OCI-LY3 (cell line): ENCODE measurements around the gene UGT2B7.
"Not testable (repeated sequence)": the region's sequence is repeated elsewhere in the genome, so short reads cannot be mapped to it uniquely, and the experiment has no call there.

ENCODE experiments used
- H2AFZ ChIP-seq: fragments of 200-600, 300-600 bp; shearing (Covaris generic); 2 replicates; pipeline ENCODE4 v1.6.0; 2014; ENCODE audit warnings: antibody characterized with exemption, low read depth, low read length
- H3K27ac ChIP-seq: fragments of 200-600, 300-600 bp; sonication (generic); 2 replicates; pipeline ENCODE4 v1.5.1; 2014; ENCODE audit warnings: mild to moderate bottlenecking, low read length, moderate library complexity, mixed read lengths
- H3K27me3 ChIP-seq: fragments of 200-600, 300-600 bp; sonication (generic); 2 replicates; pipeline ENCODE4 v1.6.1; 2014; ENCODE audit warnings: low read depth, low read length, mixed read lengths
- H3K36me3 ChIP-seq: fragments of 200-600, 300-600 bp; sonication (generic); replicated peaks from 2 replicates; pipeline ENCODE3; 2014; ENCODE audit warnings: low read depth, low read length, mixed read lengths
- H3K4me1 ChIP-seq: fragments of 300-600, 200-600 bp; sonication (generic); 2 replicates; pipeline ENCODE4 v1.6.1; 2014; ENCODE audit warnings: low read length, mixed read lengths
- H3K4me2 ChIP-seq: fragments of 200-600, 300-600 bp; sonication (generic); 2 replicates; pipeline ENCODE4 v1.6.1; 2014; ENCODE audit warnings: low read length, mixed read lengths
- H3K4me3 ChIP-seq: fragments of 300-600, 200-600 bp; sonication (generic); 2 replicates; pipeline ENCODE4 v1.5.1; 2014; ENCODE audit warnings: antibody characterized with exemption, mild to moderate bottlenecking, low read length, moderate library complexity
- H3K79me2 ChIP-seq: fragments of 300-600, 200-600 bp; shearing (Covaris generic); 2 replicates; pipeline ENCODE4 v1.6.1; 2014; ENCODE audit warnings: mild to moderate bottlenecking, low read length, mixed read lengths
- H3K9ac ChIP-seq: fragments of 300-600, 200-600 bp; shearing (Covaris generic); 2 replicates; pipeline ENCODE4 v1.6.0; 2014; ENCODE audit warnings: mild to moderate bottlenecking, low read length, moderate library complexity
- H3K9me3 ChIP-seq: fragments of 200-600, 300-600 bp; shearing (Covaris generic); 2 replicates; pipeline ENCODE4 v1.6.1; 2014; ENCODE audit warnings: low read length, mixed read lengths; ENCODE audit not compliant: insufficient read depth
- H4K20me1 ChIP-seq: fragments of 200-600, 300-600 bp; sonication (generic); 2 replicates; pipeline ENCODE4 v1.6.1; 2016; ENCODE audit warnings: low read length, mixed read lengths; ENCODE audit not compliant: insufficient read depth
- EZH2phosphoT487 ChIP-seq: fragments of 200-600 bp; shearing (Covaris generic); IDR thresholded peaks from 2 replicates; pipeline ENCODE4 v1.6.1; 2018; ENCODE audit warnings: antibody characterized with exemption, mixed run types, low read depth
- TF ChIP-seq, protein P1 (sequence below): fragments of 200-600, 300-600 bp; sonication (generic); IDR thresholded peaks from 2 replicates; pipeline ENCODE4 v1.5.1; 2014; ENCODE audit warnings: antibody characterized with exemption, low read length, low read depth

The UGT2B7 gene

DNA sequence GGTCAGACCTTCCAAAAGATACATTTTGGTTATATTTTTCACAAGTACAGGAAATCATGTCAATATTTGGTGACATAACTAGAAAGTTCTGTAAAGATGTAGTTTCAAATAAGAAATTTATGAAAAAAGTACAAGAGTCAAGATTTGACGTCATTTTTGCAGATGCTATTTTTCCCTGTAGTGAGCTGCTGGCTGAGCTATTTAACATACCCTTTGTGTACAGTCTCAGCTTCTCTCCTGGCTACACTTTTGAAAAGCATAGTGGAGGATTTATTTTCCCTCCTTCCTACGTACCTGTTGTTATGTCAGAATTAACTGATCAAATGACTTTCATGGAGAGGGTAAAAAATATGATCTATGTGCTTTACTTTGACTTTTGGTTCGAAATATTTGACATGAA is 536 bp downstream of the UGT2B7 start:
- no peak overlapping the region for H3K9ac ChIP-seq
- no peaks in the 10 kb centered on the region for H3K4me1 ChIP-seq
- no peak overlapping the region for H3K4me3 ChIP-seq
- H2AFZ ChIP-seq = no peak overlapping the region
- TF ChIP-seq, protein P1, sequence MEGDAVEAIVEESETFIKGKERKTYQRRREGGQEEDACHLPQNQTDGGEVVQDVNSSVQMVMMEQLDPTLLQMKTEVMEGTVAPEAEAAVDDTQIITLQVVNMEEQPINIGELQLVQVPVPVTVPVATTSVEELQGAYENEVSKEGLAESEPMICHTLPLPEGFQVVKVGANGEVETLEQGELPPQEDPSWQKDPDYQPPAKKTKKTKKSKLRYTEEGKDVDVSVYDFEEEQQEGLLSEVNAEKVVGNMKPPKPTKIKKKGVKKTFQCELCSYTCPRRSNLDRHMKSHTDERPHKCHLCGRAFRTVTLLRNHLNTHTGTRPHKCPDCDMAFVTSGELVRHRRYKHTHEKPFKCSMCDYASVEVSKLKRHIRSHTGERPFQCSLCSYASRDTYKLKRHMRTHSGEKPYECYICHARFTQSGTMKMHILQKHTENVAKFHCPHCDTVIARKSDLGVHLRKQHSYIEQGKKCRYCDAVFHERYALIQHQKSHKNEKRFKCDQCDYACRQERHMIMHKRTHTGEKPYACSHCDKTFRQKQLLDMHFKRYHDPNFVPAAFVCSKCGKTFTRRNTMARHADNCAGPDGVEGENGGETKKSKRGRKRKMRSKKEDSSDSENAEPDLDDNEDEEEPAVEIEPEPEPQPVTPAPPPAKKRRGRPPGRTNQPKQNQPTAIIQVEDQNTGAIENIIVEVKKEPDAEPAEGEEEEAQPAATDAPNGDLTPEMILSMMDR = no peak
- no peak for TF ChIP-seq EZH2phosphoT487
- no peaks in the 10 kb centered on the region for H3K27me3 ChIP-seq
- no peaks in the 10 kb centered on the region for H3K9me3 ChIP-seq
- no peak overlapping the region for H3K27ac ChIP-seq
- no peaks in the 10 kb centered on the region for H3K36me3 ChIP-seq
- H3K79me2 ChIP-seq = no peaks in the 10 kb centered on the region
- no peak overlapping the region for H3K4me2 ChIP-seq
- H4K20me1 ChIP-seq = no peaks in the 10 kb centered on the region

DNA sequence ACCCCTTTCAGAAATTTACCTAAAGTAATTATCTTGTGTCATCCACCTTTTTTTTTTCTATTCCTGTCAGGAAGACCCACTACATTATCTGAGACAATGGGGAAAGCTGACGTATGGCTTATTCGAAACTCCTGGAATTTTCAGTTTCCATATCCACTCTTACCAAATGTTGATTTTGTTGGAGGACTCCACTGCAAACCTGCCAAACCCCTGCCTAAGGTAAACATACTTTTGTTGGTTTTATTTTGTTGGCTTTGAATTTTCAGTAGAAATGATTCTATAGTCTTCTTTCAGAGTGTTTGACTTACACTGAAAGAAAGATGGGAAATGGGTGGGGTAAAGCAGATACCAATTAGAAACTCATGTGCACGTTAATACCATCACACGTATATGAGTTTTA is 2.2 kb downstream of the UGT2B7 start:
- H3K36me3 ChIP-seq = no peaks in the 10 kb centered on the region
- H3K79me2 ChIP-seq = no peaks in the 10 kb centered on the region
- no peaks in the 10 kb centered on the region for H4K20me1 ChIP-seq
- no peaks in the 10 kb centered on the region for H3K4me1 ChIP-seq
- H3K27me3 ChIP-seq = no peaks in the 10 kb centered on the region
- H3K9ac ChIP-seq = no peak overlapping the region
- no peak overlapping the region for H3K27ac ChIP-seq
- H3K9me3 ChIP-seq = no peaks in the 10 kb centered on the region
- no peak for TF ChIP-seq EZH2phosphoT487
- TF ChIP-seq, protein P1 = no peak
- H3K4me2 ChIP-seq = no peak overlapping the region
- no peak overlapping the region for H2AFZ ChIP-seq
- H3K4me3 ChIP-seq = no peak overlapping the region

DNA sequence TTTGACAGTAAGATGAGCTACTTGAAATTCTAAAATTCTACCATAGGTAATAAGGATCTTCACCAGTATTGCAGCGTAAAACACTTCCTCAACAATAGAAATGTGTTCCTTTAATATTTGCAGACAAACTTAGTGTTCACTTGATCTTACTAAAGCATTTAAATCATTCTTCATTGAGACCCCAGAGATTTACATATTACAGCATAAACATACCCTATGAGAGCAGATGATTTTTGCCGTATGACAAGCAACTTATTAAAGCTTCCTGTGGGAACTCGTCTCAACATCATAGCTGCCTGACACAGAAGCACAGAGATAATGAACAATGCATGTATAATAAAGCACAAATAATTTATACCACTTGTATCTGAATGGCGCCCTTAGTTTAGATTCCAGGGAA is 3.6 kb downstream of the UGT2B7 start:
- TF ChIP-seq, protein P1 = no peak
- no peak for TF ChIP-seq EZH2phosphoT487
- Histone ChIP-seq H3K27ac (no peak overlapping the region), H4K20me1 (no peaks in the 10 kb centered on the region), H3K27me3 (no peaks in the 10 kb centered on the region), H3K79me2 (no peaks in the 10 kb centered on the region), H3K9me3 (no peaks in the 10 kb centered on the region), H3K4me3 (no peak overlapping the region), H3K4me1 (no peaks in the 10 kb centered on the region), H3K4me2 (no peak overlapping the region), H3K9ac (no peak overlapping the region), H2AFZ (no peak overlapping the region), H3K36me3 (no peaks in the 10 kb centered on the region)

DNA sequence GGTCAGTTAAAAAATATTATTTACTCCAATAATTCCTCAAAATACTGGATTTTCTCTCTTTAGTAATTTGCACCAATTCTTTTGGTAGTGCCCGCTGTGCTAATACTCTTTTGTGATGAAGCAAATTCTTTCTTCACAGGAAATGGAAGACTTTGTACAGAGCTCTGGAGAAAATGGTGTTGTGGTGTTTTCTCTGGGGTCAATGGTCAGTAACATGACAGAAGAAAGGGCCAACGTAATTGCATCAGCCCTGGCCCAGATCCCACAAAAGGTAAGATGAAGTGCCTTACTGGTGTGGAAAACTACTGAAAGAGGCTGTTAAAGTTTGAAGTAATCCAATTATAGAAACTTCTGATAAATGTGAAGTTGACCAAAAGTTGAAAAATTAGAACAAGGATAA is 6.4 kb downstream of the UGT2B7 start:
- not testable (repeated sequence) for H3K27me3 ChIP-seq, H3K9me3 ChIP-seq, H3K27ac ChIP-seq, H4K20me1 ChIP-seq, H2AFZ ChIP-seq, H3K4me3 ChIP-seq, H3K4me1 ChIP-seq, H3K79me2 ChIP-seq, H3K4me2 ChIP-seq, H3K9ac ChIP-seq, H3K36me3 ChIP-seq

DNA sequence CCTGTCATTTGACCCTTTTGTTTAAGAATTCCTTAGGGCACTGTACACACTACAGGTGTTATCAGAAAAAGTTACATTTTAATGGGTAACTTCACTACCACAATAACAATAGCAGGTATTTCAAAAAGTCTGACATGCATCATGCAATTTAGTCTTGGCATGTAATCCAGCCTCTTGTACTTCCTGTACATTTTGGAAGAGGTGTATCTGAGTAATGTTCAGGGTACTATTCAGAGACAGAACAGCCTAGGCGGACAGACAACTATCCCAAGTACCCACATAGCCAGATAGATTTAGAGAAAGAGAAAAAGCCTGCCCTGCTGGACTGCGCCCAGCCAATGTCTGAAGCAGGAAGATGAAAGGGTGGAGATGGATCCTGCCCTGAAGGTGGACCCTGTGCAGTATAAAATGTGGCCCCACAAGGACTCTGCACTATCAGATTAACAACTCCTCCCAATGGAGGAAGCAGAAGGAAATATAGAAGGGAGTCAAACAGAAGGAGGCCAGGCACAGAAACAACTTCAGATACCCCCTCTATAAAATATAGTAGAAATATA is 8.5 kb downstream of the UGT2B7 start:
- no peak overlapping the region for H2AFZ ChIP-seq
- H3K4me2 ChIP-seq = no peak overlapping the region
- no peaks in the 10 kb centered on the region for H3K27me3 ChIP-seq
- TF ChIP-seq, protein P1 = no peak
- no peak for TF ChIP-seq EZH2phosphoT487
- H3K9ac ChIP-seq = no peak overlapping the region
- H3K9me3 ChIP-seq = no peaks in the 10 kb centered on the region
- no peaks in the 10 kb centered on the region for H3K4me1 ChIP-seq
- no peaks in the 10 kb centered on the region for H4K20me1 ChIP-seq
- no peak overlapping the region for H3K27ac ChIP-seq
- H3K79me2 ChIP-seq = no peaks in the 10 kb centered on the region
- no peak overlapping the region for H3K4me3 ChIP-seq
- H3K36me3 ChIP-seq = no peaks in the 10 kb centered on the region

DNA sequence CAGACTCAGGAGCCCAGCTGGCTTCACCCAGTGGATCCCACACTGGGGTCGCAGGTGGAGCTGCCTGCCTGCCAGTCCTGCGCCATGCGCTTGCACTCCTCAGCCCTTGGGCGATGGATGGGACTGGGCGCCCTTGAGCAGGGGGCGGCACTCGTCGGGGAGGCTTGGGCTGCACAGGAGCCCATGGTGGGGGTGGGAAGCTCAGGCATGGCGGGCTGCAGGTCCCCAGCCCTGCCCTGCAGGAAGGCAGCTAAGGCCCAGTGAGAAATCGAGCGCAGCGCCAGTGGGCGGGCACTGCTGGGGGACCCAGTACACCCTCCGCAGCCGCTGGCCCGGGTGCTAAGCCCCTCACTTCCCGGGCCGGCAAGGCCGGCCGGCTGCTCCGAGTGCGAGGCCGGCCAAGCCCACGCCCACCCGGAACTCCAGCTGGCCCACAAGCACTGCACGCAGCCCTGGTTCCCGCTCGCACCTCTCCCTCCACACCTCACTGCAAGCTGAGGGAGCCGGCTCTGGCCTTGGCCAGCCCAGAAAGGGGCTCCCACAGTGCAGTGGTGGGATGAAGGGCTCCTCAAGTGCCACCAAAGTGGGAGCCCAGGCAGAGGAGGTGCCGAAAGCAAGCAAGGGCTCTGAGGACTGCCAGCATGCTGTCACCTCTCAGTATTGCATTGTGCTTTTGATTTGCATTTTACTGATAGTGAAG is 19.0 kb downstream of the UGT2B7 start:
- not testable (repeated sequence) for H3K4me3 ChIP-seq, H3K36me3 ChIP-seq, H2AFZ ChIP-seq, H3K27ac ChIP-seq, H3K27me3 ChIP-seq, H3K9me3 ChIP-seq, H3K79me2 ChIP-seq, H4K20me1 ChIP-seq, H3K4me1 ChIP-seq, H3K4me2 ChIP-seq, H3K9ac ChIP-seq
